GM19438 (cell line): ENCODE data around the gene PITHD1.
A peak's percentile ranks its signal among the peaks of the same experiment; 100 is the strongest.
"Not testable (repeated sequence)": the region's sequence is repeated elsewhere in the genome, so short reads cannot be mapped to it uniquely, and the experiment has no call there.

ENCODE experiments used
- ATAC-seq: cut with Tn5 transposase; IDR thresholded peaks from one replicate; pipeline ENCODE4 v1.9.1; 2021; ENCODE audit warnings: low read depth; ENCODE audit not compliant: unreplicated experiment

PITHD1 gene

DNA sequence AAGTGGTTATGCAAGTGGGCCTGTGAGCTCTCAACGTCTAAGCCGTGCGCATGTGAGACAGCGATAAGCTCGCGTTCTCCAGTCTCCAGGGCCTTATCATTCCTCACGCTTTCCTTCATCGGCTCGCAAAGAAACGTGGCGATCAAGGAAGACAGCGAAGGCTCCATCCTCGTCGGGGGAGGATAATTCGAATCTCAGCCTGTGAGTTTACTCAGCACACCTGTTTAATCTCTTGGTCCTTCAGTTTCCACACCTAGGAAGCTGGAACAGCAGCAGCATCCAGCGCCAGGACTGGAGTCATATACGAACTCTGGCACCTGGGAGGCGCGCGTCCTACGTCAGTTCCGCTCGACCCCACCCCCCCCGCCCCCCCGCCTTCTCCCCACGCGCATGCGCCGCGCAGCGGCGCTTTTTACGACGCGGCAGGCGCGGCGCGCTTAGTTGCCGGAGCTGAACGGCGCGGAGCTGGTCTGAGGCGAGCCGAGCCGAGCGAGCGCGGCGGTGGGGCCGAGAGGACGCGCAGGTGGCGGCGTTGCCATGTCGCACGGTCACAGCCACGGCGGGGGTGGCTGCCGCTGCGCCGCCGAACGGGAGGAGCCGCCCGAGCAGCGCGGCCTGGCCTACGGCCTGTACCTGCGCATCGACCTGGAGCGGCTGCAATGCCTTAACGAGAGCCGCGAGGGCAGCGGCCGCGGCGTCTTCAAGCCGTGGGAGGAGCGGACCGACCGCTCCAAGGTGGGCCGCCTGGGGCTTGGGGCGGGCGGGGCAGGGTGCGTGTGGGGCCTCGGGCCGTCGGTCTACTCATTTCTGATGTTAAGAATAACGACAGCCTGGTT is at the start of gene PITHD1:
Gene PITHD1, plus strand, starts transcription at position 440 of the 836 bp plus-strand sequence. Its CDS starts 98 bp downstream, at position 538.
- peak; percentile 69 for ATAC-seq

DNA sequence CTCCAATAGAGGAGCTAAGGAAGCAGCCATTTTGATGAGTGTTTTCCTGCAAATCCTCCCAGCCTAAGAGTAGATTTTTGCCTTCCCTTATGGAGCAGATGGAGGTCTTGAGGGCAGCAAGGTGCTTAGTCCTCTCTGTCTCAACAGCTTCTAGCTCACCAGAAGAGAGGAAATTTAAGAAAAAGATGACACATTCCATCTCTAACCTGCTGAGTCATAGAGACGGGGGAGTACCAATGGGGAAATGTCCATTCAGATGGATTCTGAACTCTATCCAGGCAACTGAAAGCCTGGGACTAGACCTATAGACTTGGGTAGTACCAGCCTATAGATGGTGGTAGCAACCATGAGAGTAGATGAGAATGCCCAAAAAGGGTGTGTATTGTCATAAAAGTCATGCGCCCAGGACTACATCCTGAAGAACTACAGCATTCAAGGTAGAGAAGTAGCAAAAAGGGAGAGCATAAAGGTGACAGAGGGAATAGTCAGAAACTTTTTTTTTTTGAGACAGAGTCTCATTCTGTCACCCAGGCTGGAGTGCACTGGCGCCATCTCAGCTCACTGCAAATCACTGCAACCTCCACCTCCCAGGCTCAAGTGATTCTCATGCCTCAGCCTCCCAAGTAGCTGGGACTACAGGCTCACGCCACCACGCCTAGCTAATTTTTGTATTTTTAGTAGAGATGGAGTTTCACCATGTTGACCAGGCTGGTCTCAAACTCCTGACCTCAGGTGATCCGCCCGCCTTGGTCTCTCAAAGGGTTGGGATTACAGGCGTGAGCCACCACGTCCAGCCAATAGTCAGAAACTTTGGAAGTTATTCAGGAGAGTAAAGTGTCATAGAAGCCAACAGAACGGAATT is 45.6 kb upstream of the PITHD1 start:
- ATAC-seq = no peak

DNA sequence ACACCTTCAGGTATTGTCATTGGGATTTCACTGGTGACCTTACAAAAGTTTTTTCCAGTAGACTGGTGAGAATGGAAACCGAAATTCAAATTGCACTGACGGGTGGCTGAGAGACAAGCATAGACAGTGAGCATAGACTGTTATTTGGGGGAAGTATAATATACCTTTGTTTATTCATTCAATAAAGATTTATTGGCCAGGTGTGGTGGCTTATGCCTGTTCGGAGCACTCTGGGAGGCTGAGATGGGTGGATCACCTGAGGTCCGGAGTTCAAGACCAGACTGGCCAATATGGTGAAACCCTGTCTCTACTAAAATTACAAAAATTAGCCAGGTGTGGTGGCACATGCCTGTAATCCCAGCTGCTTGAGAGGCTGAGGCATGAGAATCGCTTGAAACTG is 44.9 kb upstream of the PITHD1 start:
- ATAC-seq = not testable (repeated sequence)

GRCh38 chr1:23736437-23737134 is 41.6 kb upstream of the PITHD1 start:
- no peak for ATAC-seq

- no peak for ATAC-seq
These were observed 36.6 kb upstream of the PITHD1 start for GRCh38 chr1:23741609-23742008.

GRCh38 chr1:23742670-23743286 is 35.4 kb upstream of the PITHD1 start:
- peak; percentile 23 for ATAC-seq

DNA sequence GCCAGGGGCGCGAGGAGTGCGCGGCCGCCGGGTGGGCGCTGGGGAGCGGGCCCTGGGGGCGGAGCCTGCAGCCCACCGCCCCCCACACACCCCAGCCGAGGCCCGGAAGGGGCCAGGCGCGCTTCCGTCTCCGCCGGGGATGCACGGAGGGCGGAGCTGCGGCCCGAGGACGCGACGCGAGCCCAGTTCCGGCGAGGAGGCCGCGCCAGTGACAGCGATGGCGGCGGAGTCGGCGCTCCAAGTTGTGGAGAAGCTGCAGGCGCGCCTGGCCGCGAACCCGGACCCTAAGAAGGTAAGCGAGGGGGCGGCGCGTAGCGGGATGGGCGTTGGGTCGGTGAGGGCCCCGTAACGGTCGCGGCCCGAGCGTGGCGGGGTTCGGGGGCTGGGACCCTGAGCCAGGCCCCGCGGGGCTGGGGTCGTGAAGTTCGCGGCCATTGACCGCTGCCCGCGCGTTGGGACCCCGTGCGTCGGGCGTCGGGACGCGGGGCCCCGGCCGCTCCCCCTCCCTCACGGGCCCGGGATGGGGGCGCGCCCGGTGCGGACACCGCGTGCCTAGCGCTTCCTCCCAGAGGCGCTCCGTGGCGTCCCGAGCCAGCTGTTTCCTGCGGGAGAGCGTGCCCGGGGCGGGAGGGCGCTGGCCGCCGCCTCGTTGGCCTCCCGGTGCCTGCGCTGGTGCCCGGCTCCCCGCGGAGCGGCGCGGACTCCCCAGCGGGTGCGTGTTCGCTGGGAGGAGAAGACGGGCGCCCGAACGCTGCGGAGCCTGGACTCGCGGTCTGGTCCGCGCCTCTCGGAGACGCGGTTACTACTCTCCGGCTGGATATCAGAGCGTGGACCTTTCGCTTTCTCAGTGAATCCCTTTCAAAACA is 34.7 kb upstream of the PITHD1 start, which contains the start of gene ELOA:
Gene ELOA, plus strand, starts transcription at position 185 of the 866 bp plus-strand sequence. Its CDS starts 33 bp downstream, at position 218.
- ATAC-seq = peak; percentile 64

DNA sequence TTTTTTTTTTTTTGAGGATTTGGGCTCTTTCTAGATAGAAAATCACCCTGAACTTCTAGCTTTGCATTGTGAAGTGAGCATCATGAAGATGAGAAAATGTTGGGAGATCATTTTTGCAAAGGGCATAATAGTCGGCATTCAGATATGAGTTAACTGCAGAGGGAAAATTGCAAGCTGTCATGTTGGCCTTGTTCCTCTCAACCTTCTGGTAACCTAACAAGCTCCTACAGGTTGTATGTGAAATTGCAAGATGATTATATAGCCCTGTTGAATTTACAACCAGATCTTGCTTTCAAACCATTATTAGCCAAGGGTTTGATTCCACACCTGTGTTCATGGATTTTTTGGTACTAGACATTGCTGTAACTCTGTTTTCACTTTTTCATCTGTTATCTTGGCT is 32.7 kb upstream of the PITHD1 start:
- ATAC-seq = no peak

GRCh38 chr1:23748016-23748415 is 30.2 kb upstream of the PITHD1 start:
- no peak for ATAC-seq

- ATAC-seq = no peak
These were observed 27.0 kb upstream of the PITHD1 start for GRCh38 chr1:23751050-23751814.

DNA sequence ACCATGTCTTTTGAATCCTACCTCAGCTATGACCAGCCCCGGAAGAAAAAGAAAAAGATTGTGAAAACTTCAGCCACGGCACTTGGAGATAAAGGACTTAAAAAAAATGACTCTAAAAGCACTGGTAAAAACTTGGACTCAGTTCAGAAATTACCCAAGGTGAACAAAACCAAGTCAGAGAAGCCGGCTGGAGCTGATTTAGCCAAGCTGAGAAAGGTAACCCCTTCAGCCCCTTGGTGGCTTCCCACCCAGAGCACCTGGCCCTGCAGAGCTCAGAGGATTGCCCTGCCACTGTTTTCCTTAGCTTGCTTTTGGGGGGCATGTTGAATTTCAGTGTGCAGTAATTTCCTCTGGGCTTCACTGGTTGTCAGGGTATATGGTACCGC is 26.4 kb upstream of the PITHD1 start:
- no peak for ATAC-seq

DNA sequence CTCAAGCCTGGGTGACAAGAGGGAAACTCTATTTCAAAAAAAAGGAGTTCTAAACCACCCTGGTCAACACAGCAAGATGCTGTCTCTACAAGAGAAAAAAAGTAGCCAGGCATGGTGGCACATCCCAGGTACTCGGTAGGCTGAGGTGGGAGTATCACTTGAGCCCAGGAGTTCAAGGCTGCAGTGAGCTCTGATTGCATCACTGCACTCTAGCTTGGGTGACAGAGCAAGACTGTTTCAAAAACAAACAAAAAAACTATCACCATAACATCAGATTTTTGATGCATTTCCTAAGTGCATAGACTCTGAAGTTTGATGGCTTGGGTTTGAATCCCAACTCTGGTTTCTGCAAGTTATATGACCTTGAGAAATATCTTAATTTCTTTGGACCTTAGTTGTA is 25.3 kb upstream of the PITHD1 start:
- ATAC-seq = no peak

- ATAC-seq = no peak
These were observed 21.5 kb upstream of the PITHD1 start for GRCh38 chr1:23756676-23757075.

- ATAC-seq = no peak
These were observed 20.4 kb upstream of the PITHD1 start for GRCh38 chr1:23757812-23758211.

DNA sequence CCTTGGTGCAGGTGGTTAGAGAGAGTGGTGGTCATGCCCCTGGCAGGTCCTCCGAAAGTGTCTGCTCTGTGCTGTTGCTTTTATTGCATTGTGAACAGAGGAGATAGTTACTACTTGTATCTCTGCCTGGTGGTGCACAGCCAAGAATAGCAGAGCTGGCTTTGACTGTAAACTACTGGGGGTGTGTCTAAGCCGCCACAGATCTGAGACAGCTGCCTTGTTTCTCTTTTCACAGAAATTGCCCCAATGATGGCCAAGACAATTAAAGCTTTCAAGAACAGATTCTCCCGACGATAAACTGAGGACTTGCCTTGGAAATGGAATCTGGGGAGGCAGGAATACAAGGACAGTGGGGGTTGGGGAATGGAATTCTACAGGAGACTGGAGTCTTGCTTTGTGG is 18.9 kb upstream of the PITHD1 start:
- no peak for ATAC-seq

- ATAC-seq = no peak
These were observed 15.1 kb upstream of the PITHD1 start for GRCh38 chr1:23763041-23763577.

- no peak for ATAC-seq
These were observed 9.5 kb upstream of the PITHD1 start for GRCh38 chr1:23768733-23769132.

DNA sequence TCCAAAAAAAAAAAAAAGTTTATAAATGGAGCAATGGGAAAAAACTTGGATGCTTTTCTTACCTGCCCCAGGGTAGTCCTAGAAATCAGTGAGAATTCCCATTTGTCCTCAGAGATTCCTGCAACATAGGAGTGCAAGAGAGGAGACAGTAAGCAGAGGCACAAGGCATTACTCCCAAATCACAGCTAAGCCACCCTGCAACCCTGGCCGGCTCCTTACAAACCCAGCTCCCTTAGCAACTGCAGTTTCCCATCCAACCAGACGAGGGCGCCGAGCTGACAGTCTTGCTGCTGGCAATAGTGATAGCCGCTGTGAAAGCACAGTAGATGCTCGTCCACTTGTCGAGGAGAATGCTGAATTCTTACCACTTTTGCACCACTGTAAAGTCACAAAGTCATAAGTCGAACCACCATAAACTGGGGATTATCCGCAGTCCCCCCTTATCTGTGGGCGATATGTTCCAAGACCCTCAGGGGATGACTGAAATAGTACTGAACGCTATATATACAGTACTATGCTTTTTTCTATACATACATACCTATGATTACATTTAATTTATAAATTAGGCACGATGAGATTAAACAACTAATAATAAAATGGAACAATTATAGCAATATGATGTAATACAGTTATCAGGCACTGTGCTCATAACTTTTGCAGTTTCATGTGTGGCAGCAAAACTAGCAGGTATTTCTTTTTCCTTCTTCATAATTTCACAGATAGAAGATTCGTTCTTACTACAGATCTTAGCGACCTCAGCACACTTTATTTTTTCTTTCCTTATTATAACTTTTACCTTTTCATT is 6.0 kb upstream of the PITHD1 start:
- no peak for ATAC-seq
